PC-3 (cell line): ENCODE measurements around the gene AIPL1.

Experiments
- EZH2 ChIP-seq: fragments of 300-600 bp; sonication (generic); IDR thresholded peaks from one replicate; pipeline ENCODE4 v1.6.1; 2017; ENCODE audit warnings: antibody characterized with exemption, mild to moderate bottlenecking, low read length; ENCODE audit not compliant: unreplicated experiment
- EZH2phosphoT487 ChIP-seq: fragments of 300-600 bp; sonication (generic); IDR thresholded peaks from 2 replicates; pipeline ENCODE4 v1.6.1; 2018; ENCODE audit warnings: mild to moderate bottlenecking, antibody characterized with exemption, low read length, borderline replicate concordance
- TF ChIP-seq, protein P1 (sequence below): fragments of 300-600 bp; sonication (generic); conservative IDR thresholded peaks from 2 replicates; pipeline ENCODE4 v1.5.1; 2017; ENCODE audit warnings: antibody characterized with exemption, low read depth, mild to moderate bottlenecking, low read length

DNA sequence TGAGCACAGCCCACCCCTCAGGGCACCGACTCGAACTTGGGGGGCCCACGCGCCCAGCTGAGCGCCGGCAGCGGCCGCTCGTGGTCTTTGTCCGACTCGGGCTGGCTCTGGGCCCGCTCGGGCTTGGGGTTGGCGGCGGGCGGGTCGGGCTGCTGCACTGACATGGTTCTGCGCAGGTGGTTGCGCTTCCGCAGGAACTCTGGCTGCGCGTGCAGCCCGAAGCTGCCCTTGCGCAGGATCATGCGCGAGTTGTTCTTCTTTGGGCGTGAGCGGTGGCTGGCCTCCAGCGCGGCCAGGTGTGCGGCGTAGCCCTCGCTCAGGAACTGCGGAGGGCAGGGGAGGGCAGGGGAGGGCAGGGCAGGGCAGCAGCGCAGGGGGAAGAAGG, 20.4 kb upstream of the AIPL1 start:
- TF ChIP-seq, protein P1, sequence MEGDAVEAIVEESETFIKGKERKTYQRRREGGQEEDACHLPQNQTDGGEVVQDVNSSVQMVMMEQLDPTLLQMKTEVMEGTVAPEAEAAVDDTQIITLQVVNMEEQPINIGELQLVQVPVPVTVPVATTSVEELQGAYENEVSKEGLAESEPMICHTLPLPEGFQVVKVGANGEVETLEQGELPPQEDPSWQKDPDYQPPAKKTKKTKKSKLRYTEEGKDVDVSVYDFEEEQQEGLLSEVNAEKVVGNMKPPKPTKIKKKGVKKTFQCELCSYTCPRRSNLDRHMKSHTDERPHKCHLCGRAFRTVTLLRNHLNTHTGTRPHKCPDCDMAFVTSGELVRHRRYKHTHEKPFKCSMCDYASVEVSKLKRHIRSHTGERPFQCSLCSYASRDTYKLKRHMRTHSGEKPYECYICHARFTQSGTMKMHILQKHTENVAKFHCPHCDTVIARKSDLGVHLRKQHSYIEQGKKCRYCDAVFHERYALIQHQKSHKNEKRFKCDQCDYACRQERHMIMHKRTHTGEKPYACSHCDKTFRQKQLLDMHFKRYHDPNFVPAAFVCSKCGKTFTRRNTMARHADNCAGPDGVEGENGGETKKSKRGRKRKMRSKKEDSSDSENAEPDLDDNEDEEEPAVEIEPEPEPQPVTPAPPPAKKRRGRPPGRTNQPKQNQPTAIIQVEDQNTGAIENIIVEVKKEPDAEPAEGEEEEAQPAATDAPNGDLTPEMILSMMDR: no peak
- TF ChIP-seq EZH2phosphoT487: no peak
- no peak for TF ChIP-seq EZH2
